HG02763 (cell line): Measurements from ENCODE around the gene ZNF286A.
A peak's percentile ranks its signal among the peaks of the same experiment; 100 is the strongest.
"Not testable (repeated sequence)": the region's sequence is repeated elsewhere in the genome, so short reads cannot be mapped to it uniquely, and the experiment has no call there.

ENCODE experiments used
- ATAC-seq: cut with Tn5 transposase; IDR thresholded peaks from one replicate; pipeline ENCODE4 v1.9.1; 2021; ENCODE audit warnings: mild to moderate bottlenecking, moderate library complexity; ENCODE audit not compliant: unreplicated experiment

ZNF286A gene

GRCh38 chr17:15698967-15699366 is 585 bp upstream of the ZNF286A start:
- not testable (repeated sequence) for ATAC-seq

GRCh38 chr17:15699937-15700336 is 385 bp downstream of the ZNF286A start:
- ATAC-seq, result peak; percentile 1

- ATAC-seq, result not testable (repeated sequence)
These were observed 4.7 kb downstream of the ZNF286A start for GRCh38 chr17:15704239-15704638.

- ATAC-seq, result not testable (repeated sequence)
These were observed 5.3 kb downstream of the ZNF286A start for GRCh38 chr17:15704813-15705212.

- ATAC-seq, result not testable (repeated sequence)
These were observed 9.3 kb downstream of the ZNF286A start for GRCh38 chr17:15708879-15709278.

GRCh38 chr17:15716601-15717563 is 17.3 kb downstream of the ZNF286A start:
- ATAC-seq, result not testable (repeated sequence)

GRCh38 chr17:15730535-15730934 is 31.0 kb downstream of the ZNF286A start:
- not testable (repeated sequence) for ATAC-seq

GRCh38 chr17:15731900-15732299 is 32.3 kb downstream of the ZNF286A start, which contains the start of gene TBC1D26:
Gene TBC1D26, plus strand, starts transcription at chr17:15732283. Its CDS starts 3,066 bp downstream, at chr17:15735349.
- ATAC-seq, result not testable (repeated sequence)

- not testable (repeated sequence) for ATAC-seq
These were observed 33.7 kb downstream of the ZNF286A start for GRCh38 chr17:15733174-15733789.

- not testable (repeated sequence) for ATAC-seq
These were observed 37.0 kb downstream of the ZNF286A start for GRCh38 chr17:15736578-15736977.

GRCh38 chr17:15738066-15738465 is 38.5 kb downstream of the ZNF286A start:
- no peak for ATAC-seq

GRCh38 chr17:15739259-15739658 is 39.7 kb downstream of the ZNF286A start:
- ATAC-seq, result not testable (repeated sequence)

GRCh38 chr17:15740041-15740440 is 40.5 kb downstream of the ZNF286A start:
- not testable (repeated sequence) for ATAC-seq

GRCh38 chr17:15740570-15741120 is 41.1 kb downstream of the ZNF286A start:
- no peak for ATAC-seq

- no peak for ATAC-seq
These were observed 42.1 kb downstream of the ZNF286A start for GRCh38 chr17:15741624-15742023.

- no peak for ATAC-seq
These were observed 42.7 kb downstream of the ZNF286A start for GRCh38 chr17:15742051-15742795.

GRCh38 chr17:15742921-15743320 is 43.4 kb downstream of the ZNF286A start:
- no peak for ATAC-seq

- no peak for ATAC-seq
These were observed 44.6 kb downstream of the ZNF286A start for GRCh38 chr17:15744074-15744676.

GRCh38 chr17:15744885-15745284 is 45.3 kb downstream of the ZNF286A start:
- no peak for ATAC-seq

GRCh38 chr17:15749403-15749802 is 49.9 kb downstream of the ZNF286A start:
- not testable (repeated sequence) for ATAC-seq
